Activated CD8-positive, alpha-beta memory T cell treated with anti-CD3 and anti-CD28 coated beads for 48 hours (primary cell): ENCODE measurements around the gene RAET1E.
"Not testable (repeated sequence)": the region's sequence is repeated elsewhere in the genome, so short reads cannot be mapped to it uniquely, and the experiment has no call there.

Experiments used
- DNase-seq, 3 experiments: peaks; one replicate each; pipeline ENCODE4 v3.0.0-alpha.2; 2020; ENCODE audit warnings: low read depth in 2 of 3, low spot score in 2 of 3

RAET1E gene

DNA sequence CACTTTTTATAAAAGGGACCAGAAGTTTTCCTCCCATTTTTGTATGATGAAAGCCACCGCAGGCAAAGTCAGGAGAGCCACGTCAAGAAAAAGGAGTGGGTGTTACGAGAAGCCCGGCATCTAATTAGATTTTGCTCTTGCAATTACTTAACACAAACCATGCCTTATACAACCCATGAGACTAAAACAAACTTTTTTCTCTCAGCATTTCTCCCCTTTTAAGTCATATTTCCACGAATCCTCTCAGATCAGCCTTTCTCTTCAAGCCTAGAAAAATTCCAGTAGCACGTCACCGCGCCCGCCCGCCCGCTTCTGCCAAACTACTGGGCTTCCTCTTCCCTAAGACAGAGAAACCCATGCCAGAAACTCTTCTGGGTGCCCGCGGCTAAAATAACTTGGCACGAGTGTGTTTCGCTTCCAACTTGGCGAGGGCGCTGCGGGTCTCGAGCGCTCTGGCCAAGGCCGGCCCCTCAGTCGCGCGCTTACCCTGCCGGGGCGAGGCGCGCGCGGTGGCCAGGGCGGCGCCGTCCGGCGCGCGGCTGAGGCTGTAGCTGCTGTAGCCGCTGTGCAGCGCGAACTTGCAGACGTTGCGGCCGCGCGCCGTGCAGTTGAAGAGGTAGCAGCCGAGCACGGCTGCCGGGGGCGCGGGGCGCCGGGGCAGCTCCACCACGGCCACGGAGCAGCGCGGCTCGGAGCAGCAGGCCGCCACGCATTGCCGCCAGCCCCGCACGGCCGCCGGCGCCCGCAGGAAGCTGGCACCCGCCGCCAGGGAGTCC is 34.8 kb downstream of the RAET1E start:
- peak in 1 of 3 experiments; percentile 7 for DNase-seq

DNA sequence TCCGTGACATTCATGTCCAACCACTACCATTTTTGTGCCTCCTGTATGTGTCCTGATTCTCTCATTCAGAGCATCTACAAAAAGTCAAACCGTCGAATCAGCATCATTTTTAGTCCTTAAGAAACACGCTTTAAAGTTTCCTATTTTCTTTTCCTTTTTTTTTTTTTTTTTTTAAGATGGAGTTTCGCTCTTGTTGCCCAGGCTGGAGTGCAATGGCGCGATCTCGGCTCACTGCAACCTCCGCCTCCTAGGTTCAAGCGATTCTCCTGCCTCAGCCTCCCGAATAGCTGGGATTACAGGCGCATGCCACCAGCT is 35.5 kb downstream of the RAET1E start:
- not testable (repeated sequence) for DNase-seq

GRCh38 chr6:149861603-149862423 is 36.1 kb downstream of the RAET1E start:
- no peak for DNase-seq

DNA sequence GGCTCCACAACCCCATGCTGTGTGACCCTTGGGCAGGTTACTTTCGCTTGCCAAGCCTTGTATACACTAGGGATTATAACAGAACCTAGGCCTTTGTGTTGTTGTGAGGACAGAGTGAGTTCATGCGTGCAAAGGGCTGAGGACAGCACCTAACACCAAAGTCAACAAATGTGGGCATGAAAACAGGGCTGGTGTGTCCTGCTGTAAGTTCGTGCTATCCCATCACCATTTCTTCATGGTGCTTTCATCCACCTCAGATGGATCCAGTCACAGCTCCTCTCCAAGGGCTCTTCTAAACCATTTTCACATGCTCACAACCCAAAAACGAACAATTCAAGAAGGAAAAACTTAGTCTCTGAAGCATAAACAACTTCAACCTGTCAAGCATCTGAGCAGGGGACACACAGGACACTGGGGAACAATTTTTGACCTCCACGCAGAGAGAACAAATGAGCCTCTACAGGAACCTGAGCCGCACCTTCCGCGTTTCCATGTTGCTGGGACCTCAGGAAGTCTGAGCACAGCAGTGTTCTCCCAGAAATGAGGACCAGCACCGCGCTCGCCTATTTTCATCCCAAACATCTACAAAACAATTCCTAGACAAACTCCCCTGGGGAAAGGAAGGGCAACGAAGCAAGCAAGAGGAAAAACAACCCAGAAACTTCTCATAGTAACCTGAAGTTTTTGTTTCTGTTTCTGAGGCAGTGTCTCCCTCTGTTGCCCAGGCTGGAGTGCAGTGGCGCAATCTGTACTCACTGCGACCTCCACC is 36.9 kb downstream of the RAET1E start:
- DNase-seq, result no peak

GRCh38 chr6:149860513-149860833 is 37.4 kb downstream of the RAET1E start:
- no peak for DNase-seq

- no peak for DNase-seq
These were observed 38.0 kb downstream of the RAET1E start for GRCh38 chr6:149859938-149860337.

GRCh38 chr6:149859368-149859767 is 38.5 kb downstream of the RAET1E start:
- DNase-seq, result no peak

DNA sequence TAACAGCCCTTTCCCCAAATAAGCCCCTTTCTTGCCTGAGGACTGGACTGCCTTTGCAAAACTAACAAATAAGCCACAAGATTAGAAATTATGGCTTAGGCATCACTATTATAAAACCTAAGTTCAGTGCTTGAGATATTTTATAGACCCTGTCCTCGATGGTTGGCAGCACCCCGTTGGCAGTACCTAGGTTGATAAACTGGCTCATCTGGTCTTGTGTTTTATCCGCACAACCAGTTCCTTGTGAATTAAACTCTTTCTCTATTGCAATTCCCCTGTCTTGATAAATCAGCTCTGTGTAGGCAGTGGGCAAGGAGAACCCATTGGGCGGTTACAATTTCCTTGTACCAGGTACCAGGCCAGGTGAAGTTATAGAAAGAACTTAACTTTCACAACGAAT is 40.4 kb downstream of the RAET1E start:
- DNase-seq, result no peak

DNA sequence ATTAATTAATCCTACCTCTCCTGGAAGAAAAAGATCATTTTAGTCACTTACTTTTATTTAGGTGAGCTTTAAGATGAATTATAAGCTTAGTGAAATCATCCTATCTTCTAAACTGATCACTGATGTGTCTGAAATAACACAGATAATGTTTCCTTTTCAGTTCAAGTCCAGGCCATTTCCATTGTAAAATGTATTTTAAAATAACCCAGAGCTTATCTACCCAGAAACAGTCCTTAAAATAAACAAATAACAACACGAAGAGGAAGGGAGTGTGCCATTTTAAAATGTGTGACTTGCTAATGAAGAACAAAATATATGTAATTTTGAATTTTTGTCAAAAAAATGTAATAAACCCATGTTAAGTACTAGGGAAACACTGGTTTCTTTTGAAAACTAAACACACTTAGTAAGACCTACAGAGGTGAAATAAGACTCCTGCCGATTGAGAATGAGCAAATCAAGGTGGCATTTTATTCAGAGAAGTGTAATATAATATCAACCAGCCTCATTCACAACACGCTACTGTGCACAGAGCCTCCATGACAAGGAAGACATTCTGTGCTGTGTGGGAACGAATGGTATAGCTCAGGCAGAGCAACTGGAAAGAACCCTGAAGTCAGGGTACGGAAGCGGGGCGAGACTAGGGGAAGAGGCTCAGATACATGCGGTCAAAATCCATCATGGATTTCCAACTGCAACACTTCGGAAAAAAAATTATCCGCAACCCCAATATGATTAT is 41.5 kb downstream of the RAET1E start:
- DNase-seq, result no peak

GRCh38 chr6:149855741-149856140 is 42.2 kb downstream of the RAET1E start:
- no peak for DNase-seq

DNA sequence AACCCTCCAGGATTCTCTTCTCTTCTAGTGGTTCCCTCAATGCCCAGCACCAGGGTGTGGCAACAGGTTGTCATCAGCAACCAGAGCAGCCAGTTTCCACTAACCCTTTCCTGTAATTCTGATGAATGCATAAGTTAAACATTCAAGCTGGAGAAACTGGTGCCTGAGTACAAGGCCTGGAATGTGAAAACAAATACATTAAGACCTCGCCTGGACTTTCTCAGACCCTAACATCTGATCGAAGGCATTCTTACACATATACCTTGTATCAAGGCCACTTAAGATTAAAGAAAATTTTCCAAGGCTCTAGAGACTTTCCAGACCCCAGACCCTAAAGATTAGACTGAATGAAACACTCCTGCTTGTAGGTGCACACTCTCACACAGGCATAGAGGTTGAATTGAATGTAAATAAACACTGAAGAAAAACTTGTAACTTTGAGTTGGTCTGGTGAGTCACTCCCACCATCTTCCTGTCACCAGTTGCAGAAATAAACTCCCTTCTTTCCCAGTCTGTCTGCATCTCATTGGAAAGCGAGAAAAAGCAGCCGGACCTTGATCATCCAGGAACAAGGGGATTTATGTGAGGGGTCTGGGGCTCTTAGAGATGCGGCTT is 42.8 kb downstream of the RAET1E start:
- DNase-seq, result no peak

- no peak for DNase-seq
These were observed 43.4 kb downstream of the RAET1E start for GRCh38 chr6:149854532-149854931.

DNA sequence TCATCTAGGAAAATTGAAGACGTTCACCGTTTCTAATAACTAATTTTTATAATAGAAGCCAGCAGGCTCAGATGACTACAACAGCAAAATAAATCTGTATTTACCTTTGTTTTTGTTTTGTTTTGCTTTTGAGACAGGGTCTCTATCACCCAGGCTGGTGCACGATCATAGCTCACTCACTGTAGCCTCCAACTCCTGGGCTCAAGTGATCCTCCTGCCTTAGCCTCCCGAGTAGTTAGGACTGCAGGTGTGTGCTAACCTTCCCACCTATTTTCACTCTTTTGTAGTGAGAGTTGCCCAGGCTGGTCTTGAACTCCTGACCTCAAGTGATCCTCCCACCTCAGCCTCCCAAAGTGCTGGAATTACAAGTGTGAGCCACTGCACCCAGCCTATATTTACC is 43.9 kb downstream of the RAET1E start:
- DNase-seq, result not testable (repeated sequence)

DNA sequence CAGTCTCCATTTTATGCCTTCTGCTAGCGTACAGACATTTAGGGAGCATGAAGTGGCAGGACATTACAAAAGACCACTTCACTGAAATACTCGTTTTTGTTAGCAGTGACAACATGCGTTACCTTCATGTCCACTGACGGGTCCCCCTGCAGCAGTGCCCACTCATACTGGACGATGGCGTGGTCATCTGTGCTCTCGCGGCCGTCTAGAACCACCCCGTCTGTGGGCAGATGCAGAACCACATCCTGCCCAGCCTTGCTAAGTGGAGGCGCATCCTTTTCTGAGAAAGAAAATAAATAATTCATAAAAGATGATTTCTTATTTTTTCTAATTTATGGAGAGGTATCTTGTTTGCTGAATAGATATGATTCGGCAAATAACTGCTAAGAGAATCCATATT is 45.0 kb downstream of the RAET1E start:
- DNase-seq, result no peak

GRCh38 chr6:149852180-149852579 is 45.7 kb downstream of the RAET1E start:
- no peak for DNase-seq

GRCh38 chr6:149851461-149852110 is 46.3 kb downstream of the RAET1E start:
- no peak for DNase-seq

GRCh38 chr6:149848343-149848742 is 49.6 kb downstream of the RAET1E start:
- DNase-seq, result not testable (repeated sequence)
